K562 (cell line): ENCODE data around the gene DNAJB11. TPM values are rescaled to one million over a fixed set of nuclear protein-coding genes. Genes with fewer than 3 reads are reported as not detected.
A peak's percentile ranks its signal among the peaks of the same experiment; 100 is the strongest.

Experiments
- AFF1 ChIP-seq, 2 experiments: fragments of 450-650 bp; IDR thresholded peaks; 2 replicates each; pipeline ENCODE4 v1.6.1; 2018; ENCODE audit warnings: mild to moderate bottlenecking in 2 of 2, low read depth in 1 of 2; ENCODE audit not compliant: partially characterized antibody in 2 of 2
- ARNT ChIP-seq, 2 experiments: fragments of 450-650 bp; IDR thresholded peaks; 2 replicates each; pipeline ENCODE4 v1.6.1; 2016; ENCODE audit warnings: mild to moderate bottlenecking in 1 of 2
- CBFB ChIP-seq: sonication (generic); formaldehyde crosslinking; IDR thresholded peaks from 2 replicates; pipeline ENCODE4 v1.4.0; 2020; ENCODE audit warnings: mild to moderate bottlenecking, missing genetic modification reagents
- CLOCK ChIP-seq: fragments of 250-450 bp; sonication (Bioruptor Pico); IDR thresholded peaks from 2 replicates; pipeline ENCODE4 v1.4.0; 2020; ENCODE audit warnings: mild to moderate bottlenecking, moderate library complexity, borderline replicate concordance
- ETV5 ChIP-seq: sonication (generic); formaldehyde crosslinking; IDR thresholded peaks from 2 replicates; pipeline ENCODE4 v1.4.0; 2020; ENCODE audit warnings: low read depth, mild to moderate bottlenecking, missing genetic modification reagents
- MCM5 ChIP-seq: fragments of 450-650 bp; IDR thresholded peaks from 2 replicates; pipeline ENCODE4 v1.6.1; 2016; ENCODE audit warnings: low read depth
- NFIX ChIP-seq: fragments of 250-450 bp; sonication (Bioruptor Pico); IDR thresholded peaks from 2 replicates; pipeline ENCODE4 v1.4.0; 2020; ENCODE audit warnings: low read depth, mild to moderate bottlenecking, moderate library complexity
- NR3C1 ChIP-seq: sonication (generic); formaldehyde crosslinking; IDR thresholded peaks from 2 replicates; pipeline ENCODE4 v1.8.1; 2022; ENCODE audit warnings: missing genetic modification reagents
- NUFIP1 ChIP-seq: fragments of 450-650 bp; IDR thresholded peaks from 2 replicates; pipeline ENCODE4 v1.6.1; 2018; ENCODE audit not compliant: partially characterized antibody
- RFX5 ChIP-seq: IDR thresholded peaks from 2 replicates; pipeline ENCODE4 v1.6.1; 2011; ENCODE audit warnings: low read depth, mild to moderate bottlenecking, improper control_type of control experiment, low read length
- ZC3H8 ChIP-seq: fragments of 450-650 bp; IDR thresholded peaks from 2 replicates; pipeline ENCODE4 v1.6.1; 2017
- ZNF408 ChIP-seq: fragments of 250-450 bp; sonication (Bioruptor Pico); IDR thresholded peaks from 2 replicates; pipeline ENCODE4 v1.4.0; 2020; ENCODE audit warnings: low read depth, mild to moderate bottlenecking, moderate library complexity
- ZNF518B ChIP-seq: fragments of 250-450 bp; sonication (Bioruptor Pico); IDR thresholded peaks from 2 replicates; pipeline ENCODE4 v1.5.0; 2021; ENCODE audit warnings: mild to moderate bottlenecking, moderate library complexity
- ZNF655 ChIP-seq: fragments of 250-450 bp; sonication (Bioruptor Pico); IDR thresholded peaks from 2 replicates; pipeline ENCODE4 v1.5.0; 2021
- ZNF780A ChIP-seq: fragments of 250-450 bp; sonication (Bioruptor Pico); IDR thresholded peaks from 2 replicates; pipeline ENCODE4 v1.5.0; 2021; ENCODE audit warnings: mild to moderate bottlenecking
- polyA plus RNA-seq, 8 experiments: library from polyadenylated mRNA; depleted of rRNA in 4 of 8; stranded (reverse) in 5 of 8; unstranded in 3 of 8; fragments of >200 nt; fragmentation: Nextera tagmentation in 2 of 8; fragmentation: Illumina TruSeq in 1 of 8; extraction: Ambion mirVana in 2 of 8; extraction: Trizol in 1 of 8; gene quantifications; 2 replicates each; pipeline versions ENCODE4 v1.2.1 to v1.2.3, GENCODE V29; 2011 to 2014; ENCODE audit warnings: inconsistent platforms in 1 of 8, missing spikeins in 1 of 8
- total RNA-seq, 7 experiments: library from RNA; depleted of rRNA in 6 of 7; stranded (reverse); fragments of >200 nt in 6 of 7; fragmentation: Illumina TruSeq in 2 of 7; extraction: Trizol in 2 of 7; gene quantifications; 2 replicates each; pipeline versions ENCODE4 v1.2.1 to v1.2.3, GENCODE V29; 2011 to 2021; ENCODE audit warnings: low replicate concordance in 1 of 7

The DNAJB11 gene
- total and polyA plus RNA-seq, 9 of the 15 experiments (the other 6 are each of a cell fraction or from before 2014, with no cell fraction given), result 14.8 to 74.7 (median 63.8) TPM

- TF ChIP-seq ZNF780A (CRISPR knock-in tag) (no peak), CLOCK (CRISPR knock-in tag) (no peak), CBFB (CRISPR knock-in tag) (no peak), ZNF408 (CRISPR knock-in tag) (no peak), ZC3H8 (no peak), ZNF518B (no peak), NUFIP1 (no peak), MCM5 (no peak), NFIX (CRISPR knock-in tag) (no peak), ZNF655 (CRISPR knock-in tag) (no peak), NR3C1 (CRISPR knock-in tag) (no peak), ARNT (IDR thresholded peaks at IDR 0.05) (0 out of 4 replicates have a peak, but pooled peaks of 1 of the 2 experiments have one; percentile 25), RFX5 (peak; percentile 81), ETV5 (CRISPR knock-in tag) (no peak), AFF1 (IDR thresholded peaks at IDR 0.05; ENCODE audit: low read depth in 1 of 2, partially characterized antibody in 2 of 2) (no peak)
Measured at GRCh38 chr3:186570096-186570940, at the start of gene DNAJB11 (continued).
